UCSD-AML1 (cell line): ENCODE results near the gene CD200.

Experiments used
- DNase-seq: peaks from one replicate; lab custom pipeline; 2025; ENCODE audit not compliant: unreplicated experiment; lab: John Stamatoyannopoulos, UW

The CD200 gene

DNA sequence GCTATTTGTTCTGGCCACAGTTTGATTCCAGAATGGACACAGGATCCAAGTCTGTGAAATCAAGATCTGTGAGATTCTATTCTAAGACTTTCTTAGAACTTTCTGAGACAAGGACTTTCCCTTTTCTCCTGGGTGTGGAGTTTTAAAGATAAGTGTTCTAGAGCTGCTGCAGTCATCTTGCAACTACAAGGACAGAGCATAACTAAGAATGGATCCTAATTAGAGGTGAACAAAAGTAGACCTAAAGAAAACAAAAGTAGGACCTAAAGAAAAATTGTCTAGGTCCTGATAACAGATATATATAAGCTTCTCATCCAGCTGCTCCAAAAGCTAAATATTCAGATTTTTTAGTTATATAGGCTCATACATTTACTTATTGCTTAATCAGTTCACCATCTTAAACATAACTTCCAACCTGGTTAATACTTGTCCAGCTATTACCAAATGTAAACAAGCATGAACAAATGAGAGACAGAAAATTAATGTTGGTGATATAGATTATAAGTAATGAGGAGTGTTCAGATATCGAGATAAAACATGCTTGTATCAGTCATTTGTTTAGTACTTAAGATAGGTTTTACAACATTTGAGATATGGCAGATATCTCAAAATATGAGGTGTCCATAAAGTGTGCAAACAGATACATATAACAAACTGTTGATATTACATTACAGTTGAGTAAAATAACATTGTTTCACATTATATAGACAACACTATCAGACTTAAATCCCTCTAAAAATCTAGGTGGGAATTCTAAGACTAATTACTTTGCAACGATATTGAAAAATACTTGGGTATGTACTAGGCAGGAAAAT is 75.1 kb downstream of the CD200 start:
- DNase-seq = no peak

DNA sequence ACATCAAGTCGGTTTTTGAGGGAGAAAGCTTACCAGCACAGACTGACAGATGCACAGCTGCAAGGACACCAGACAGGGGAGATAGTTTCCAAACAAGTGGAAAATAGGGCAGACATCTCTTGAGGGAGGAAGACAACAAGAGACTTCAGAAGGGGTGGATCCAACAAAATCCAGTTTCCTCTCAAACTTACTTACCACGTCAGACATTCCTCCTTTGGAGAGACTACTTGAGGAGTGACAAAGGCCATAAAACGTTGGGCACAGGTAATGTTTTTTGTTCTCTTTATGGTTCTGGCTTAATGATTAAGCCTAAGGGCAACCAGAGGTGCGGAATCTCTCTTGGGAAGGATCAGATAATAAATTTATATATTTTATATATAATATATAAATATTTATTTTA is 76.1 kb downstream of the CD200 start:
- DNase-seq = no peak

DNA sequence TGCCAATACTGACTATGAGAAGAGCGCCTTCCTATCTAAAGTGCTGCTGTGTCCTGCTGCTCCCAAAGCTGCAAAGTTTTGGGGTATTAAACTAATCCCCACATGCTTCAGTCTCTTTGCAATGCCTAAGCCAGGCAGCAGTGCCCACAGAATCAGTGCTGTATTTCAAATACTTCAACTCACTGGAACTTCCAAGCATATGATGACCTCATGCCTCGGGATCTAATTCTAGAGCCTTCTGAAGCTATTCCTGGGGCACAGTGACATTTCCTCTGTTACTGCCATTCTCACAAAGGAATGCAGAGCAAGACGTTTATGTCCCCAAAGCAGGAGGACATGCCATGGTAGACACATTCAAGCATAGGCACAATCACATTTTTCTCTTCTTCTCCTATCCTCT is 78.5 kb downstream of the CD200 start:
- DNase-seq = no peak
